ENCODE data around the gene THAP5.

Gene THAP5

GRCh38 chr7:108528183-108528712 lies 41.3 kb downstream of the THAP5 start:
- no peak for DNase-seq

GRCh38 chr7:108526768-108527017 lies 42.8 kb downstream of the THAP5 start:
- DNase-seq = no peak

- peak; percentile 100 for DNase-seq
Observed at GRCh38 chr7:108525985-108526767, 43.3 kb downstream of the THAP5 start, which contains the start of gene PNPLA8. PNPLA8 (minus strand) TSS chr7:108526135; CDS start chr7:108515491, 10,644 bp downstream.

- peak; percentile 81 for DNase-seq
Observed at GRCh38 chr7:108525327-108525984, 44.0 kb downstream of the THAP5 start.

- no peak for DNase-seq
Observed at GRCh38 chr7:108522780-108523179, 46.7 kb downstream of the THAP5 start.

- DNase-seq = no peak
Observed at GRCh38 chr7:108517951-108518350, 51.6 kb downstream of the THAP5 start.

GRCh38 chr7:108515630-108516029 lies 53.9 kb downstream of the THAP5 start:
- DNase-seq = peak; percentile 62

- no peak for DNase-seq
Observed at GRCh38 chr7:108515013-108515412, 54.5 kb downstream of the THAP5 start.

All from suppressor macrophage treated with lipopolysaccharide for 4 hours (primary cell).